H9 (cell line): ENCODE data around the gene TLX1. TPM values are rescaled to one million over a fixed set of nuclear protein-coding genes. Genes with fewer than 3 reads are reported as not detected.

ENCODE experiments used
- DNase-seq: peaks from one replicate; pipeline ENCODE4 v3.0.0-alpha.2; 2017
- H2AFZ ChIP-seq: one replicate; pipeline ENCODE4 v1.6.1; 2013; ENCODE audit warnings: mild to moderate bottlenecking, low read length, control low read depth, moderate library complexity
- H2AK5ac ChIP-seq: 2 replicates; pipeline ENCODE4 v1.6.1; 2013; ENCODE audit warnings: low read length, control low read depth, mixed read lengths; ENCODE audit not compliant: insufficient read length
- H2BK120ac ChIP-seq: one replicate; pipeline ENCODE4 v1.6.1; 2013; ENCODE audit warnings: low read depth, mild to moderate bottlenecking, low read length, control low read depth, inconsistent platforms; ENCODE audit not compliant: poor library complexity, severe bottlenecking
- H2BK12ac ChIP-seq: 2 replicates; pipeline ENCODE4 v1.6.1; 2013; ENCODE audit warnings: low read length, control low read depth, mixed read lengths, low read depth; ENCODE audit not compliant: insufficient read length
- H2BK15ac ChIP-seq: 2 replicates; pipeline ENCODE4 v1.6.1; 2013; ENCODE audit warnings: low read depth, low read length, control low read depth
- H2BK20ac ChIP-seq: one replicate; pipeline ENCODE4 v1.6.1; 2013; ENCODE audit warnings: low read depth, mild to moderate bottlenecking, low read length, control low read depth, inconsistent platforms; ENCODE audit not compliant: poor library complexity, severe bottlenecking
- H2BK5ac ChIP-seq: 2 replicates; pipeline ENCODE4 v1.6.1; 2013; ENCODE audit warnings: low read length, control low read depth, mixed read lengths; ENCODE audit not compliant: insufficient read length
- H3K14ac ChIP-seq: 2 replicates; pipeline ENCODE4 v1.6.1; 2013; ENCODE audit warnings: low read length, control low read depth; ENCODE audit not compliant: insufficient read depth
- H3K18ac ChIP-seq: 2 replicates; pipeline ENCODE4 v1.6.1; 2013; ENCODE audit warnings: low read depth, mild to moderate bottlenecking, mixed read lengths, low read length, control low read depth; ENCODE audit not compliant: insufficient read length
- H3K23ac ChIP-seq: 2 replicates; pipeline ENCODE4 v1.6.1; 2013; ENCODE audit warnings: low read length, control low read depth, mixed read lengths, low read depth; ENCODE audit not compliant: insufficient read length
- H3K23me2 ChIP-seq: 2 replicates; pipeline ENCODE4 v1.6.1; 2013; ENCODE audit warnings: low read depth, mild to moderate bottlenecking, mixed read lengths, low read length, control low read depth; ENCODE audit not compliant: insufficient read length, poor library complexity, severe bottlenecking
- H3K27ac ChIP-seq: 2 replicates; pipeline ENCODE4 v1.5.1; 2013; ENCODE audit warnings: low read length, control low read depth, mixed read lengths, low read depth; ENCODE audit not compliant: insufficient read length
- H3K27me3 ChIP-seq: 2 replicates; pipeline ENCODE4 v1.6.1; 2013; ENCODE audit warnings: low read length, control low read depth, inconsistent platforms; ENCODE audit not compliant: insufficient read depth
- H3K4ac ChIP-seq: 2 replicates; pipeline ENCODE4 v1.6.1; 2013; ENCODE audit warnings: low read depth, mild to moderate bottlenecking, control low read depth, inconsistent platforms, low read length, moderate library complexity
- H3K4me1 ChIP-seq: 2 replicates; pipeline ENCODE4 v1.6.1; 2013; ENCODE audit warnings: low read length, control low read depth, inconsistent platforms; ENCODE audit not compliant: insufficient read depth
- H3K4me2 ChIP-seq: 2 replicates; pipeline ENCODE4 v1.6.1; 2013; ENCODE audit warnings: low read length, control low read depth, mixed read lengths; ENCODE audit not compliant: insufficient read length, insufficient read depth
- H3K56ac ChIP-seq: 2 replicates; pipeline ENCODE4 v1.6.1; 2013; ENCODE audit warnings: low read depth, mild to moderate bottlenecking, mixed read lengths, low read length, control low read depth; ENCODE audit not compliant: insufficient read length
- H3K79me1 ChIP-seq: 2 replicates; pipeline ENCODE4 v1.6.1; 2013; ENCODE audit warnings: low read depth, mild to moderate bottlenecking, moderate library complexity, low read length, control low read depth, inconsistent platforms; ENCODE audit not compliant: insufficient read depth, poor library complexity, severe bottlenecking
- H3K79me2 ChIP-seq: 2 replicates; pipeline ENCODE4 v1.6.1; 2013; ENCODE audit warnings: low read length, control low read depth, inconsistent platforms; ENCODE audit not compliant: insufficient read depth
- H3K9ac ChIP-seq: 2 replicates; pipeline ENCODE4 v1.6.1; 2013; ENCODE audit warnings: low read length, control low read depth, mixed read lengths; ENCODE audit not compliant: insufficient read length; ENCODE audit errors: extremely low read depth
- H3K9me3 ChIP-seq: one replicate; pipeline ENCODE4 v1.6.1; 2013; ENCODE audit warnings: low read depth, low read length, inconsistent platforms; ENCODE audit not compliant: control insufficient read depth
- H3T11ph ChIP-seq: one replicate; pipeline ENCODE4 v1.6.1; 2013; ENCODE audit warnings: mild to moderate bottlenecking, low read length, control low read depth, inconsistent platforms
- H4K20me1 ChIP-seq: one replicate; pipeline ENCODE4 v1.6.1; 2013; ENCODE audit not compliant: control insufficient read depth, insufficient read length, insufficient read depth
- H4K5ac ChIP-seq: 2 replicates; pipeline ENCODE4 v1.6.1; 2013; ENCODE audit warnings: low read depth, mild to moderate bottlenecking, mixed read lengths, low read length, control low read depth; ENCODE audit not compliant: insufficient read length
- H4K8ac ChIP-seq: replicated peaks from 2 replicates; pipeline ENCODE4 v1.6.1; 2013; ENCODE audit warnings: low read length, control low read depth, mixed read lengths, low read depth; ENCODE audit not compliant: insufficient read length
- H4K91ac ChIP-seq: 2 replicates; pipeline ENCODE4 v1.6.1; 2013; ENCODE audit warnings: low read depth, mild to moderate bottlenecking, moderate library complexity, mixed read lengths, low read length, control low read depth; ENCODE audit not compliant: insufficient read length
- H3K27ac Mint-ChIP-seq, 3 experiments: 2 replicates in 2 of 3; 3 replicates in 1 of 3; pipeline ENCODE4 v1.8.0; 2020 to 2021; ENCODE audit warnings: mixed read lengths in 3 of 3, mild to moderate bottlenecking in 1 of 3, moderate library complexity in 1 of 3
- H3K27me3 Mint-ChIP-seq: 2 replicates; pipeline ENCODE4 v1.8.0; 2021; ENCODE audit warnings: low read depth, mild to moderate bottlenecking, moderate library complexity, mixed read lengths
- H3K36me3 Mint-ChIP-seq, 3 experiments: 2 replicates in 2 of 3; 3 replicates in 1 of 3; pipeline ENCODE4 v1.8.0; 2020 to 2021; ENCODE audit warnings: low read depth in 3 of 3, mixed read lengths in 3 of 3; ENCODE audit not compliant: insufficient read depth in 1 of 3
- H3K4me1 Mint-ChIP-seq, 2 experiments: 2 replicates each; pipeline ENCODE4 v1.8.0; 2020; ENCODE audit warnings: mixed read lengths in 2 of 2
- H3K4me3 Mint-ChIP-seq, 2 experiments: 2 replicates in 1 of 2; 3 replicates in 1 of 2; pipeline ENCODE4 v1.8.0; 2020 to 2021; ENCODE audit warnings: mild to moderate bottlenecking in 2 of 2, mixed read lengths in 2 of 2, moderate library complexity in 1 of 2
- H3K9me3 Mint-ChIP-seq, 2 experiments: 2 replicates in 1 of 2; 3 replicates in 1 of 2; pipeline ENCODE4 v1.8.0; 2020; ENCODE audit warnings: mild to moderate bottlenecking in 2 of 2, mixed read lengths in 2 of 2, moderate library complexity in 1 of 2
- CTCF ChIP-seq: fragments of 200-600 bp; sonication (generic); conservative IDR thresholded peaks from 3 replicates; pipeline ENCODE4 v1.8.0; 2021; ENCODE audit warnings: antibody characterized with exemption, mild to moderate bottlenecking
- WGBS: extraction: QIAGEN DNeasy Blood & Tissue Kit; methylation state at CpG from one replicate; pipeline ENCODE4 v1.1.7; 2013; ENCODE audit warnings: missing lambda C conversion rate, low lambda C conversion rate, mixed read lengths; ENCODE audit not compliant: insufficient read length; ENCODE audit errors: extremely low coverage; 5-methylcytosine and 5-hydroxymethylcytosine counted together
- total RNA-seq: library from RNA; stranded (reverse); gene quantifications from 2 replicates; pipeline ENCODE4 v1.2.1, GENCODE V29; 2021

TLX1 gene
- total RNA-seq, 1 experiment from 2014 or later = not detected

- H3K79me2 ChIP-seq = no peaks in the 10 kb centered on the region
- H3K4ac ChIP-seq = no peak overlapping the region
- no peak overlapping the region for H3K4me2 ChIP-seq
- H2BK12ac ChIP-seq = no peak overlapping the region
- H4K5ac ChIP-seq = no peak overlapping the region
- no peaks in the 10 kb centered on the region for H3K79me1 ChIP-seq
- no peak overlapping the region for H3K4me3 Mint-ChIP-seq
- H4K91ac ChIP-seq = no peak overlapping the region
- no peak overlapping the region for H2AFZ ChIP-seq
- no peaks in the 10 kb centered on the region; the same call in 1 of the 2 replicates for H3K27me3 ChIP-seq
- no peak overlapping the region for H2BK15ac ChIP-seq
- no peak overlapping the region for H2AK5ac ChIP-seq
- H3K23me2 ChIP-seq = no peaks in the 10 kb centered on the region
- no peak overlapping the region for H3K23ac ChIP-seq
- H3K9me3 ChIP-seq = no peaks in the 10 kb centered on the region
- no peak overlapping the region for H3K18ac ChIP-seq
- peaks cover 56% of the 10 kb centered on the region for H3K27me3 Mint-ChIP-seq
- TF ChIP-seq CTCF = no peak
- no peaks in the 10 kb centered on the region for H3K9me3 Mint-ChIP-seq
- H3K14ac ChIP-seq = no peak overlapping the region
- no peak overlapping the region for H4K8ac ChIP-seq
- H3K4me1 Mint-ChIP-seq = peaks cover 9 to 20% of the 10 kb centered on the region in 2 experiments
- no peak overlapping the region for H3K27ac ChIP-seq
- H2BK5ac ChIP-seq = no peak overlapping the region
- no peaks in the 10 kb centered on the region for H4K20me1 ChIP-seq
- DNase-seq = no peak
- H3T11ph ChIP-seq = no peak overlapping the region
- no peak overlapping the region for H2BK120ac ChIP-seq
- H3K56ac ChIP-seq = no peak overlapping the region
- no peak overlapping the region for H3K9ac ChIP-seq
- no peak overlapping the region for H3K27ac Mint-ChIP-seq
- H2BK20ac ChIP-seq = no peak overlapping the region
- no CpG with 5 or more reads among the region's 12 CpGs for WGBS
- H3K36me3 Mint-ChIP-seq = no peaks in the 10 kb centered on the region
- H3K4me1 ChIP-seq = no peaks in the 10 kb centered on the region; the same call in 1 of the 2 replicates
Observed at GRCh38 chr10:101091546-101092290, 39.4 kb upstream of the TLX1 start.
